Activated CD4-positive, alpha-beta memory T cell treated with anti-CD3 and anti-CD28 coated beads for 36 hours (primary cell): ENCODE measurements around the gene KIAA1671. TPM values are rescaled to one million over a fixed set of nuclear protein-coding genes. Genes with fewer than 3 reads are reported as not detected.

Source experiments
- CTCF ChIA-PET: fragments of 350-600 bp; sonication (Branson Sonifier 250); formaldehyde crosslinking; loops from one replicate; lab custom pipeline; 2021; ENCODE audit warnings: antibody characterized with exemption, inconsistent platforms; lab: Charles Lee
- POLR2A ChIA-PET: fragments of 350-600 bp; sonication (Branson Sonifier 250); formaldehyde crosslinking; loops from one replicate; lab custom pipeline; 2021; ENCODE audit warnings: antibody characterized with exemption; lab: Charles Lee
- DNase-seq: peaks from one replicate; pipeline ENCODE4 v3.0.0-alpha.2; 2020
- H3K27ac Mint-ChIP-seq: one replicate; pipeline ENCODE4 v1.8.0; 2021; ENCODE audit warnings: mixed read lengths
- H3K27me3 Mint-ChIP-seq: one replicate; pipeline ENCODE4 v1.8.0; 2021; ENCODE audit warnings: mixed read lengths
- H3K36me3 Mint-ChIP-seq: one replicate; pipeline ENCODE4 v1.8.0; 2021; ENCODE audit warnings: mixed read lengths
- H3K4me1 Mint-ChIP-seq: one replicate; pipeline ENCODE4 v1.8.0; 2021; ENCODE audit warnings: low read depth, mixed read lengths
- H3K4me3 Mint-ChIP-seq: one replicate; pipeline ENCODE4 v1.8.0; 2021; ENCODE audit warnings: mild to moderate bottlenecking, mixed read lengths
- H3K9me3 Mint-ChIP-seq: one replicate; pipeline ENCODE4 v1.8.0; 2021; ENCODE audit warnings: mixed read lengths
- intact Hi-C: fragments of 100-400 bp; cut with micrococcal nuclease; formaldehyde crosslinking; loops from one replicate; pipeline ENCODE4 v1.15.1; 2023
- total RNA-seq, 2 experiments: library from RNA; stranded (reverse); gene quantifications; one replicate each; pipeline ENCODE4 v1.2.3, GENCODE V29; 2021

The KIAA1671 gene
- total RNA-seq, 2 experiments from 2014 or later, result 6.5 to 6.8 TPM

DNA sequence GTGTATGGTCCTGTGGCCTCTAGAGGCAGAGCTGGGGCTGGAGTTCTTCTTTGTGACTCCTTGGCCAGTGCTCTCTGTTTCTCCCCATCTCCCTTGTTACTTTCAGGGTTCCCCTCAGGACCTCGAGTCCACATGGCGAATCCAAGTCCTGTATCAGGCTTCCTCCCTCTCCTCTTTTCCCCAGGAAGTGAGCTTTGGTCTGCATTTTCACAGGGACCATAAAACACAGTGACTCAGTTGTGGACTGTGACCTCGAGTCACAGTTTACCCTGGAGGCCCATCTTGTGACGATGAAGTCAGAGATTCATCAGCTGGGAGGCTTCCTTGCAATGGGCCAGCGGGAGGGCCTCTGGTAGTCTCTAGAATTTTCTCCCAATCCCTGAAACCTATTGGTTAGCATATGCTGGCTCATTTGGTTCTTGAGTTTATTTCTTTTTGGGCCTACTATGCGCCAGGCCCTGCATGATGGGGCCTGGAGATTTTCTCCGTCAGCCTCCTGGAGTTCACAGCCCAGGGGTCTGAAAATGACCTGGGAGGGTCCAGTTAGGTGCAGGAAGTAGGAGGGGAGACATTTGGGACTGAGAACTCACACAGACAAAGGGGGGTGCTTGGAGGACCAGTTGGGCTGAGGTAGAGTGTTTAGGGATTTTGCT is 100.8 kb downstream of the KIAA1671 start:
- ChIA-PET POLR2A (interaction anchor here (1.8 kb wide), 1 partner anchor 15 kb away, joined by 7 read pairs; no protein-coding TSS in a partner anchor), CTCF (interaction anchor here (0.8 to 11.4 kb wide), 5 partner anchors 9 to 116 kb away, joined by 3 to 210 read pairs (median 9); partner anchors contain the start of gene LHFPL7)
- Mint-ChIP-seq H3K4me1 (peaks cover 31% of the 10 kb centered on the region), H3K27ac (no peak overlapping the region), H3K4me3 (no peak overlapping the region), H3K9me3 (peaks cover 14% of the 10 kb centered on the region), H3K27me3 (peaks cover 3% of the 10 kb centered on the region), H3K36me3 (peaks cover 10% of the 10 kb centered on the region)
- DNase-seq, result no peak
- intact Hi-C loops, result loop anchor here (10.0 kb wide), 1 partner anchor 248 kb away; the partner anchor contains the start of gene SGSM1

DNA sequence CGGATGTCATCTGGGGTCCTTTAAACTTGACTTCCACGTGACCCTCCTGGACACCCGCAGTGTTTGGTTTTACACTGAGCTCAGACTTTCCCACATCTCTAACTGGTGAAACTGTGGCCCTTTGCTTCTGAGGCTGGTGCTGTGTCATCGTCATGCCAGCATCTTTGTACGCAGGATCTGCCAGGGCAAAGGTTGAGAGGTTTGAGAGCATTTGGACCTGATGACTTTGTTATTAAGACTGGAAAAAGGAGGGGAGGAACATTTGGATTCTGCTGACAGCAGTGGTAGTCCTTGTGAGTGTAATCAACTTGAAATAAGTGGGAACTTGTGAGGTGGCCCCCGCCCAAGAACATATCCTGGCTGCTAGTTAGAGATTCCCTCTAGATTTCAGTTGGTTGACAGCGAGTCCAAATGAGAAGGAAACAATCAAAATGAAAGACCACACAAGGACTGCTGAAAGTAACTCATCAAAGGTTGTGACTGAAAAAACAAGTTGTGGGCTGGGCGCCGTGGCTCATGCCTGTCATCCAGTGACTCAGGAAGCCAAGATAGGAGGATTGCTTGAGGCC is 102.5 kb downstream of the KIAA1671 start:
- Mint-ChIP-seq H3K9me3 (peaks cover 14% of the 10 kb centered on the region), H3K4me1 (peaks cover 37% of the 10 kb centered on the region), H3K27me3 (peaks cover 6% of the 10 kb centered on the region), H3K36me3 (peaks cover 10% of the 10 kb centered on the region), H3K27ac (peak overlapping the region; percentile 75), H3K4me3 (peak overlapping the region; percentile 2)
- DNase-seq, result peak; percentile 88
- intact Hi-C loops, result loop anchor here (1.0 to 10.0 kb wide), 4 partner anchors 14 to 250 kb away; partner anchors contain the start of gene SGSM1
- CTCF ChIA-PET, result interaction anchor here (1.0 to 11.4 kb wide), 9 partner anchors 13 to 116 kb away, joined by 4 to 210 read pairs (median 5); partner anchors contain the start of gene LHFPL7
- POLR2A ChIA-PET, result interaction anchor here (0.6 to 1.8 kb wide), 4 partner anchors 14 to 74 kb away, joined by 3 to 7 read pairs (median 4); no protein-coding TSS in a partner anchor

DNA sequence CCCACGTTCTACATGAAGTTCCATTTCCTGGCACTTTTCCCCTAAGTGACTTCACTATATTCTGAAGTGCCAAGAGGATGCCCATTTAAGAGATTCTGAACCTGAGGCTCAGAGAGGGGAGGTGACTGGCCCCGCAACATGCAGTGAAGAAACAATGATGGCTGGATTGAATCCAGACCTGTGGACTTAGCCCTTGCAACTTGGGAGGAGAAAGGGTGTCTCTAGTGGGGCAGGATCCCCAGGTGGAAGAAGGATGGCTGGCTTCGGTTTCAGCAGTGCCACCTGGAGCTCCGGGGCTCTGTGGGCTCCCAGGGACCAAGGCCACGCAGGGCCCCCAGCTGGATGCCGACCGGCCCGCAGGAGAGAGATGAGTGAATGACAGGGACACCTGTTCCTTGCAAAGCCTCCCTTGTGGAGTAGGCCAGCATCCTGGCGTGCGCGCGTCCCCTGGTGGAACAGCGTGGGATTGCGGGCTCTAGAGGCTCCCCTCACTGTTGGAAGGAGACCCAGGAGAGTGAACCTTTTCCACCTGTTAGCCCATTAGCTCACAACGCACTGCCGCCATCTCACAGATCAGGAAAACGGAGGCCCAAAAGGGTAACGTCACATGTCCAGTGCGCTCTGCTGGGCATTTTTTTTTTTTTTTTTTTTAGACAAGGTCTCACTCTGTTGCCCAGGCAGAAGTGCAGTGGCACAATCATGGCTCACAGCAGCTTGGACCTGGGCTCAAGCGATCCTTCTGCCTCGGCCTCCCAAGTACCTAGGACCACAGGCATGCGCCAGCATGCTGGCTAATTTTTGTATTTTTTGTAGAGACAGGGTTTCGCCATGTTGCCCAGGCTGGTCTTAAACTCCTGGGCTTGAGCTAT is 104.7 kb downstream of the KIAA1671 start:
- ChIA-PET POLR2A (interaction anchor here (0.6 to 2.3 kb wide), 2 partner anchors 19 to 218 kb away, joined by 5 to 10 read pairs; no protein-coding TSS in a partner anchor), CTCF (interaction anchor here (0.7 to 11.4 kb wide), 14 partner anchors 9 to 120 kb away, joined by 3 to 210 read pairs (median 6); partner anchors contain the start of gene LHFPL7)
- Mint-ChIP-seq H3K4me1 (peaks cover 58% of the 10 kb centered on the region), H3K36me3 (no peaks in the 10 kb centered on the region), H3K4me3 (no peak overlapping the region), H3K27ac (no peak overlapping the region), H3K27me3 (peaks cover 3% of the 10 kb centered on the region), H3K9me3 (no peaks in the 10 kb centered on the region)
- DNase-seq, result peak; percentile 90
- intact Hi-C loops, result loop anchor here (2.0 to 10.0 kb wide), 2 partner anchors 118 to 252 kb away; partner anchors contain the start of gene SGSM1

DNA sequence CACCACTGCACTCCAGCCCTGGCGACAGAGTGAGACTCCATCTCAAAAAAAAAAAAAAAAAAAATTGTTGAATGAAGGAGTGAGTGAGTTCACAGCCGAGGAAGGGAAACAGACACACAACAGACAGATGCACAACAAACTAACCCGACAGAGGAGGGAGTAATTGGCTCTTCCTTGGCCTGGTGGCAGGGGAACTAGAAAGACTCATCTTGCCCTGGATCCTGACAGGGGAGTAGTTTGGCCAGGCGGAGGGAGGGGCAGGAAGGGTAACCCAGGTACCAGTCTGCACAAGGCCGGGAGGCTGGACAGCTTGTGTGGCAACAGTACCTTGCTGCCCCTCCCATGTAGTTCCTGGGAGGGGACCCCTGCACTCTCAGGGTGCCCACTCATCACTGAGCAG is 106.9 kb downstream of the KIAA1671 start:
- Mint-ChIP-seq H3K27ac (no peak overlapping the region), H3K4me1 (peaks cover 59% of the 10 kb centered on the region), H3K4me3 (no peak overlapping the region), H3K36me3 (no peaks in the 10 kb centered on the region), H3K9me3 (no peaks in the 10 kb centered on the region), H3K27me3 (peaks cover 3% of the 10 kb centered on the region)
- ChIA-PET CTCF (interaction anchor here (1.8 to 5.9 kb wide), 8 partner anchors 9 to 113 kb away, joined by 5 to 48 read pairs (median 14); partner anchors contain the start of gene KIAA1671), POLR2A (interaction anchor here (0.6 to 2.3 kb wide), 2 partner anchors 9 to 22 kb away, joined by 3 to 9 read pairs; no protein-coding TSS in a partner anchor)
- intact Hi-C loops, result loop anchor here (10.0 kb wide), 1 partner anchor 255 kb away; the partner anchor contains the start of gene SGSM1
- no peak for DNase-seq

- CTCF ChIA-PET, result interaction anchor here (0.6 to 5.9 kb wide), 15 partner anchors 9 to 259 kb away, joined by 3 to 48 read pairs (median 6); partner anchors contain the start of gene KIAA1671
- Mint-ChIP-seq H3K27me3 (peaks cover 3% of the 10 kb centered on the region), H3K9me3 (no peaks in the 10 kb centered on the region), H3K4me1 (peaks cover 50% of the 10 kb centered on the region), H3K4me3 (no peak overlapping the region), H3K36me3 (no peaks in the 10 kb centered on the region), H3K27ac (peak overlapping the region; percentile 78)
- intact Hi-C loops, result loop anchor here (1.0 to 5.0 kb wide), 4 partner anchors 8 to 677 kb away; no protein-coding TSS in a partner anchor
- peak; percentile 80 for DNase-seq
- POLR2A ChIA-PET, result interaction anchor here (1.3 to 2.3 kb wide), 2 partner anchors 8 to 52 kb away, joined by 3 to 9 read pairs; no protein-coding TSS in a partner anchor
Observed at GRCh38 chr22:25060522-25061071, 108.1 kb downstream of the KIAA1671 start.

GRCh38 chr22:25061134-25061533 is 108.6 kb downstream of the KIAA1671 start:
- Mint-ChIP-seq H3K9me3 (no peaks in the 10 kb centered on the region), H3K27ac (peak overlapping the region; percentile 78), H3K36me3 (no peaks in the 10 kb centered on the region), H3K4me1 (peaks cover 50% of the 10 kb centered on the region), H3K27me3 (peaks cover 3% of the 10 kb centered on the region), H3K4me3 (no peak overlapping the region)
- ChIA-PET POLR2A (interaction anchor here (1.3 kb wide), 1 partner anchor 52 kb away, joined by 3 read pairs; no protein-coding TSS in a partner anchor), CTCF (interaction anchor here (0.6 to 5.9 kb wide), 12 partner anchors 8 to 259 kb away, joined by 3 to 48 read pairs (median 10); partner anchors contain the start of gene KIAA1671)
- no peak for DNase-seq
- intact Hi-C loops, result loop anchor here (5.0 kb wide), 2 partner anchors 111 to 676 kb away; no protein-coding TSS in a partner anchor

GRCh38 chr22:25061605-25062376 is 109.3 kb downstream of the KIAA1671 start:
- ChIA-PET POLR2A (interaction anchor here (1.3 kb wide), 1 partner anchor 51 kb away, joined by 3 read pairs; no protein-coding TSS in a partner anchor), CTCF (interaction anchor here (0.6 to 5.9 kb wide), 7 partner anchors 8 to 69 kb away, joined by 3 to 48 read pairs (median 13); no protein-coding TSS in a partner anchor)
- peak overlapping the region; percentile 78 for H3K27ac Mint-ChIP-seq
- H3K9me3 Mint-ChIP-seq, result no peaks in the 10 kb centered on the region
- intact Hi-C loops, result loop anchor here (5.0 kb wide), 2 partner anchors 111 to 676 kb away; no protein-coding TSS in a partner anchor
- no peak for DNase-seq
- H3K4me1 Mint-ChIP-seq, result peaks cover 54% of the 10 kb centered on the region
- H3K4me3 Mint-ChIP-seq, result peak overlapping the region; percentile 55
- H3K27me3 Mint-ChIP-seq, result peaks cover 3% of the 10 kb centered on the region
- no peaks in the 10 kb centered on the region for H3K36me3 Mint-ChIP-seq

DNA sequence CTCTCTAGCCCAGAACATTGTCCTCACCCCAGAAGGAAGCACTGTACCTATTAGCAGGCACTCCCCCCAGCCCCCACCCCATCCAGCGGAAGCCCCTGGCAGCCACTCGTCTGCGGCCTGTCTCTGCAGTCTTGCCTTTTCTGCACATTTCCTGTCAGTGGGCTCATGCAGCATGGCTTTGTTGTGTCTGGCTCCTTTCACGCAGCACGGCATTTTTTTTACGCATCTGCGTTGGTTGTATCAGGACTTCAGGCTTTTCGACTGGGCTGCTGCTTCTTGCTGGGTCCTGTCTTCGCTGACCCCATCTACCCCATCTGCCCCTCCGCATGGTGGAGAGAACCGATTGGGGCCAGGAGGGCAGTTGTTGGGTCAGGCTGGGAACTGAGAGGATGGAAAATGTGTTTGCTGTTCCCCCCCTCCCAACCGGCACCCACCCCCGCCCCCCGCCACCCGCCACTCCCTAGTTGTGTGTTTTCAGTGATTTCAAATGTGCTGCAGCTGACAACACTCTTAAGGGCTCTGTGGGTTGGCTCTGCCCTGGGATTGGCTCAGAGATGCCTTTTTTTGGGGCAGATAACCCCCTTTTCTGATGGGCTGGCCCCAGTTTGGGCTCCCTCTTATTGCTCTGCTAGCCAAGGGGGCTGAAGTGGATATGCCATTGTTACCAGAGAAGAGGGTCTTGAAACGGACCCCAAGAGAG is 110.0 kb downstream of the KIAA1671 start:
- Mint-ChIP-seq H3K27me3 (peaks cover 3% of the 10 kb centered on the region), H3K36me3 (no peaks in the 10 kb centered on the region), H3K27ac (peak overlapping the region; percentile 73), H3K4me1 (peaks cover 56% of the 10 kb centered on the region), H3K9me3 (no peaks in the 10 kb centered on the region), H3K4me3 (peak overlapping the region; percentile 55)
- ChIA-PET CTCF (interaction anchor here (0.6 to 3.8 kb wide), 5 partner anchors 9 to 70 kb away, joined by 3 to 37 read pairs (median 3); no protein-coding TSS in a partner anchor), POLR2A (no interaction called here)
- intact Hi-C loops, result loop anchor here (5.0 kb wide), 2 partner anchors 110 to 675 kb away; no protein-coding TSS in a partner anchor
- peak; percentile 73 for DNase-seq

GRCh38 chr22:25064894-25065560 is 112.5 kb downstream of the KIAA1671 start:
- POLR2A ChIA-PET, result no interaction called here
- H3K4me3 Mint-ChIP-seq, result no peak overlapping the region

More at GRCh38 chr22:25064894-25065560, 112.5 kb downstream of the KIAA1671 start:
- DNase-seq, result no peak
- Mint-ChIP-seq H3K4me1 (peaks cover 68% of the 10 kb centered on the region), H3K9me3 (no peaks in the 10 kb centered on the region), H3K36me3 (no peaks in the 10 kb centered on the region), H3K27me3 (no peaks in the 10 kb centered on the region), H3K27ac (no peak overlapping the region)
- CTCF ChIA-PET, result no interaction called here
- intact Hi-C loops, result loop anchor here (5.0 kb wide), 3 partner anchors 107 to 672 kb away; partner anchors contain the start of genes GUCD1 and SNRPD3
